ENCODE measurements around the gene SMYD3. TPM values are rescaled to one million over a fixed set of nuclear protein-coding genes. Genes with fewer than 3 reads are reported as not detected.

SMYD3 gene
- polyA plus RNA-seq, 1 experiment = 39.9 TPM

DNA sequence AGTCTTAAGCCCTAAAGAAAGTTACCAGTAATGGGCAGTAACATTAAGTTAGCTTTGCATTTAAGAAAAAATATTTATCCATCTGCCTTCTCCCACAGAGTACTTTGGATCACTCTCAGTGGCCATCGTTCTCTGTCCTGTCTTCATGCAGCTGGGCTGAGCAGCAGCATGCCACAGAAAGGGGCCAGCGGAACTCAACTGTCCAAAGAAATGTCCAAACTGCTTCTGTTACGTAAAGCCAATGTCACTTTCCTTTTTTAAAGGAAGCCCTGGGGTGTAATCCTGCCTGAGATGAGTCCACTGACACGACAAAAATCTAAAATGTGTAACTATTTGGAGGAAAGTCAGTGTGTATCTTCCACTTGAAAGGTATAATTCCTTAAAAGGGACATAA lies 291.6 kb downstream of the SMYD3 start:
- Histone ChIP-seq H3K27ac (ENCODE audit: low read depth, low read length) (peak overlapping the region; percentile 77), H3K27me3 (ENCODE audit: control insufficient read depth, insufficient read depth, low read length) (no peaks in the 10 kb centered on the region), H3K4me3 (ENCODE audit: low read depth, low read length) (peak overlapping the region; percentile 21; the same call in 1 of the 2 replicates), H3K9me3 (ENCODE audit: control insufficient read depth, insufficient read depth, low read length) (peaks cover 3% of the 10 kb centered on the region)
- ChIA-PET POLR2A (interaction anchor here (1.1 kb wide), 1 partner anchor 76 kb away, joined by 5 read pairs; no protein-coding TSS in a partner anchor), CTCF (interaction anchor here (0.6 to 1.3 kb wide), 2 partner anchors 10 to 1059 kb away, joined by 3 to 4 read pairs; no protein-coding TSS in a partner anchor)
- TF ChIP-seq, protein P1, sequence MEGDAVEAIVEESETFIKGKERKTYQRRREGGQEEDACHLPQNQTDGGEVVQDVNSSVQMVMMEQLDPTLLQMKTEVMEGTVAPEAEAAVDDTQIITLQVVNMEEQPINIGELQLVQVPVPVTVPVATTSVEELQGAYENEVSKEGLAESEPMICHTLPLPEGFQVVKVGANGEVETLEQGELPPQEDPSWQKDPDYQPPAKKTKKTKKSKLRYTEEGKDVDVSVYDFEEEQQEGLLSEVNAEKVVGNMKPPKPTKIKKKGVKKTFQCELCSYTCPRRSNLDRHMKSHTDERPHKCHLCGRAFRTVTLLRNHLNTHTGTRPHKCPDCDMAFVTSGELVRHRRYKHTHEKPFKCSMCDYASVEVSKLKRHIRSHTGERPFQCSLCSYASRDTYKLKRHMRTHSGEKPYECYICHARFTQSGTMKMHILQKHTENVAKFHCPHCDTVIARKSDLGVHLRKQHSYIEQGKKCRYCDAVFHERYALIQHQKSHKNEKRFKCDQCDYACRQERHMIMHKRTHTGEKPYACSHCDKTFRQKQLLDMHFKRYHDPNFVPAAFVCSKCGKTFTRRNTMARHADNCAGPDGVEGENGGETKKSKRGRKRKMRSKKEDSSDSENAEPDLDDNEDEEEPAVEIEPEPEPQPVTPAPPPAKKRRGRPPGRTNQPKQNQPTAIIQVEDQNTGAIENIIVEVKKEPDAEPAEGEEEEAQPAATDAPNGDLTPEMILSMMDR (IDR thresholded peaks at IDR 0.05; ENCODE audit: low read depth, low read length) = no peak
- no peak for DNase-seq (ENCODE audit: low read depth, low spot score)

DNA sequence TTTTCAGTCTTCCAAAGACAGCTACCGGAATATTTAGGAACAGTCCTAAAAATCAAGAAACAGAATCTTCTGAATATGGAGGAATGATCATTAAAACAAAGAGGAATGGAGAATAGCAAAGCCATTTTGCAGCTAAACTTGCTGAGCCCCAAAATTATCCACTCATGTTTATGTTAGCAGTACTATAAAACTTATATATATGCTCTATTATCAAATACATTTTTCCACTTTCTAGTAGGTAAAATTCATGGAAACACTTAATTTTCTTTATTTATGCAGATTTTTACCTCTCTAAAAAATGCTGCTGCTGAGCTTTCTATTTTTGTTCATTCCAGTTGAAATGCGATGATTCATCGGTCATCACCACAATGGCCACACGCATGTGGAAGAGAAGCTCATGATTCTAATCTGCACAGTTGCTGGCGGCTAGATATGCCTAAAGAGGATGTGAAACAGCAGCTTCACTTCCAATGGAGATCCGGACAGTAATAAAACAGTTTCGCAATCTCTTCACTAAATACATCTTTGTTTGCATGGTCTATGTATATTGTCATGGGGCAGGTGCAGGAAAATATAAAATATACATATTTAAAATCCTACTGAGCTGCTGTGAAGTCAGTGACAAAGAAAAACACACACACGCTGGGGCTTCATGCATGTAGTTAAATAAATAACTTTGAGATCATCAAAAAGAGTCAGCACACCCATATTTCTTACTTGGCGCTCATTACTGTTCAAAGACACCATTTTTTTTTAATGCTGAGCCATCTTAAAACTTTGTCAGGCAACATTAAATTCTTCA lies 292.2 kb downstream of the SMYD3 start:
- H3K27me3 ChIP-seq (ENCODE audit: control insufficient read depth, insufficient read depth, low read length) = no peaks in the 10 kb centered on the region
- ChIA-PET POLR2A (interaction anchor here (0.6 to 1.1 kb wide), 3 partner anchors 42 to 1027 kb away, joined by 3 to 9 read pairs (median 5); no protein-coding TSS in a partner anchor), CTCF (interaction anchor here (0.6 to 1.4 kb wide), 8 partner anchors 9 to 1062 kb away, joined by 3 to 5 read pairs (median 3); no protein-coding TSS in a partner anchor)
- H3K27ac ChIP-seq (ENCODE audit: low read depth, low read length) = no peak overlapping the region
- DNase-seq (ENCODE audit: low read depth, low spot score) = peak; percentile 89
- peak overlapping the region; percentile 21; the same call in 1 of the 2 replicates for H3K4me3 ChIP-seq (ENCODE audit: low read depth, low read length)
- TF ChIP-seq, protein P1 (IDR thresholded peaks at IDR 0.05; ENCODE audit: low read depth, low read length) = no peak
- H3K9me3 ChIP-seq (ENCODE audit: control insufficient read depth, insufficient read depth, low read length) = no peaks in the 10 kb centered on the region

DNA sequence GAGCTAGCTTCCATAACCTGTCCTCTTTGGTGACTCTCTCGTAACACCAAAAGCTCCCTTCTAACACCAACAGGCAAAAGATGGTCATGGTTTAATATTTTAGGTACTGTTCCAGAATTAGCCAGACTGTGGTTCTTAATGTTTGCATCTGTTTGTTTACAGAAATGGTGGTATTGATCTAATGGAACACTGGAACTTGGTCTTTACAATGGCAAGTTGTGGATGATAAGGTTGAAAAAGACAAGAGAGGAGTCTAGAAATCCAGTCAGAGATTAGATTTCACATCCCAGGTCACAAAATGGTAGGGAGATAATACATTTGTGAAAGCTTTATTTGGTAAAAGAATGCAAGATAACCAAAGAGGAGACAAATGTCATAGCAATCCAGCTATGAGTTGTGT lies 293.1 kb downstream of the SMYD3 start:
- ChIA-PET POLR2A (no interaction called here), CTCF (interaction anchor here (0.6 to 1.4 kb wide), 5 partner anchors 10 to 1061 kb away, joined by 3 to 5 read pairs (median 3); no protein-coding TSS in a partner anchor)
- no peak overlapping the region for H3K4me3 ChIP-seq (ENCODE audit: low read depth, low read length)
- H3K27ac ChIP-seq (ENCODE audit: low read depth, low read length) = no peak overlapping the region
- TF ChIP-seq, protein P1 (IDR thresholded peaks at IDR 0.05; ENCODE audit: low read depth, low read length) = no peak
- no peaks in the 10 kb centered on the region for H3K27me3 ChIP-seq (ENCODE audit: control insufficient read depth, insufficient read depth, low read length)
- DNase-seq (ENCODE audit: low read depth, low spot score) = no peak
- no peaks in the 10 kb centered on the region for H3K9me3 ChIP-seq (ENCODE audit: control insufficient read depth, insufficient read depth, low read length)

DNA sequence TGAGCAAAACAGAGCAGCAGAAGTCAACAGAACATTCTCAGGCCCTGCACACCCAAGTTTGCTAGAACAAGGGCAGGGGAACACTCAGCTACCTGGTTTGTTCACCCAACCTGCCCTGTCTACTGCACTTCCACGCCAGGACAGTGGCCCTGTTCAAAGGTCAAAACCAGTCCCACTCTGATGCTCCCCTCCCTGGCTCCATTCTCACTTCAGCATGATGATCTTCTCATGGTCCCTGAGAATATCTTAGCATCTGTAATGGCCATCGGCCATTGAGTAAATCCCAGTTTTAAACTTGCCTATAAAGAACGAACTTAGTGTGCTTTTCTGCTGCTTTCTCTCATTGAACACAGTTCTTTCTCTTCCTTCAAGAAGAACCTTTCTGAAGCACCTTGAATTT lies 293.6 kb downstream of the SMYD3 start:
- ChIA-PET POLR2A (no interaction called here), CTCF (interaction anchor here (1.4 kb wide), 1 partner anchor 1061 kb away, joined by 5 read pairs; no protein-coding TSS in a partner anchor)
- TF ChIP-seq, protein P1 (IDR thresholded peaks at IDR 0.05; ENCODE audit: low read depth, low read length) = no peak
- H3K27ac ChIP-seq (ENCODE audit: low read depth, low read length) = no peak overlapping the region
- H3K9me3 ChIP-seq (ENCODE audit: control insufficient read depth, insufficient read depth, low read length) = no peaks in the 10 kb centered on the region
- no peak overlapping the region for H3K4me3 ChIP-seq (ENCODE audit: low read depth, low read length)
- DNase-seq (ENCODE audit: low read depth, low spot score) = no peak
- H3K27me3 ChIP-seq (ENCODE audit: control insufficient read depth, insufficient read depth, low read length) = no peaks in the 10 kb centered on the region

DNA sequence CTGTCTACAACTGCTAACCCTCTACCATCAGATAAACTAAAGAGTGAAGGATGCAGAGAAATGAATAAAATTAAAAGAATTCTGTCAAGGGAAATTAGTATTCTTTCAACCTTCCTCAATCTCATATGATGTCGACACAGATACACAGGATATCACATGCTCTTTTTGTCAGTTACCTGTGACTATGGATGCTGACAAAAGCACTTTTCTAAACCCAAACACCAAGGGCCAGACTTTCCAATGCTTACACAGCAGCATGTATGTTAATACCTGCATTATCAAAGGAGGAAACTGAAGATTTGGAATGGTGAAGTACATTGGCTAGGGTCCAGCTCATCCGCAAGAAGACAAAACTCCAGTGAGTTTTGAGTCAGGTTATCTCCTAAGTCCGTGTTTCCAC lies 294.0 kb downstream of the SMYD3 start:
- ChIA-PET CTCF (no interaction called here), POLR2A (no interaction called here)
- no peak for DNase-seq (ENCODE audit: low read depth, low spot score)
- Histone ChIP-seq H3K27me3 (ENCODE audit: control insufficient read depth, insufficient read depth, low read length) (no peaks in the 10 kb centered on the region), H3K27ac (ENCODE audit: low read depth, low read length) (no peak overlapping the region), H3K9me3 (ENCODE audit: control insufficient read depth, insufficient read depth, low read length) (no peaks in the 10 kb centered on the region), H3K4me3 (ENCODE audit: low read depth, low read length) (no peak overlapping the region)
- TF ChIP-seq, protein P1 (IDR thresholded peaks at IDR 0.05; ENCODE audit: low read depth, low read length) = no peak
